HG03558 (cell line): ENCODE data around the gene PPP1R2B.

Experiments used
- ATAC-seq: cut with Tn5 transposase; IDR thresholded peaks from one replicate; pipeline ENCODE4 v1.9.1; 2021; ENCODE audit warnings: moderate number of reproducible peaks; ENCODE audit not compliant: unreplicated experiment; ENCODE audit errors: extremely low read depth

Gene PPP1R2B

GRCh38 chr5:156870498-156870839, 20.4 kb downstream of the PPP1R2B start:
- no peak for ATAC-seq

- ATAC-seq = no peak
Measured at GRCh38 chr5:156871212-156871611, 21.1 kb downstream of the PPP1R2B start.

- peak; percentile 94 for ATAC-seq
Measured at GRCh38 chr5:156879665-156880285, 29.7 kb downstream of the PPP1R2B start.

GRCh38 chr5:156883316-156883875, 33.3 kb downstream of the PPP1R2B start:
- ATAC-seq = no peak

GRCh38 chr5:156888520-156888919, 38.4 kb downstream of the PPP1R2B start:
- ATAC-seq = no peak

GRCh38 chr5:156892223-156892622, 42.1 kb downstream of the PPP1R2B start:
- no peak for ATAC-seq

GRCh38 chr5:156892864-156893263, 42.8 kb downstream of the PPP1R2B start:
- ATAC-seq = no peak

GRCh38 chr5:156893517-156893916, 43.4 kb downstream of the PPP1R2B start:
- ATAC-seq = no peak

GRCh38 chr5:156896546-156896945, 46.5 kb downstream of the PPP1R2B start:
- ATAC-seq = no peak
